Activated naive CD8-positive, alpha-beta T cell treated with anti-CD3 and anti-CD28 coated beads, Interleukin-2, amount 50 U/mL, for 24 hours (primary cell): ENCODE results near the gene RRM1.
"Not testable (repeated sequence)": the region's sequence is repeated elsewhere in the genome, so short reads cannot be mapped to it uniquely, and the experiment has no call there.

Experiments
- ATAC-seq: fragments of 150-1000 bp; cut with Tn5 transposase; one replicate; pipeline ENCODE4 v1.10.0; 2021
- DNase-seq: peaks from one replicate; pipeline ENCODE4 v3.0.0; 2021
- H3K27ac Mint-ChIP-seq: one replicate; pipeline ENCODE4 v1.8.0; 2021; ENCODE audit warnings: mild to moderate bottlenecking, mixed read lengths
- H3K27me3 Mint-ChIP-seq: one replicate; pipeline ENCODE4 v1.8.0; 2021; ENCODE audit warnings: mixed read lengths
- H3K36me3 Mint-ChIP-seq: one replicate; pipeline ENCODE4 v1.8.0; 2021; ENCODE audit warnings: low read depth, mixed read lengths
- H3K4me1 Mint-ChIP-seq: one replicate; pipeline ENCODE4 v1.8.0; 2021; ENCODE audit warnings: mixed read lengths
- H3K4me3 Mint-ChIP-seq: one replicate; pipeline ENCODE4 v1.8.0; 2021; ENCODE audit warnings: mild to moderate bottlenecking, moderate library complexity, mixed read lengths
- H3K9me3 Mint-ChIP-seq: one replicate; pipeline ENCODE4 v1.8.0; 2021; ENCODE audit warnings: mixed read lengths

The RRM1 gene

GRCh38 chr11:4138497-4138896 is 43.9 kb downstream of the RRM1 start:
- H3K36me3 Mint-ChIP-seq = peaks cover 84% of the 10 kb centered on the region
- H3K27ac Mint-ChIP-seq = no peak overlapping the region
- ATAC-seq (no peak), DNase-seq (no peak)
- H3K27me3 Mint-ChIP-seq = no peaks in the 10 kb centered on the region
- H3K4me3 Mint-ChIP-seq = no peak overlapping the region
- H3K4me1 Mint-ChIP-seq = no peaks in the 10 kb centered on the region
- peaks cover 24% of the 10 kb centered on the region for H3K9me3 Mint-ChIP-seq

- ATAC-seq (no peak), DNase-seq (no peak)
- H3K4me1 Mint-ChIP-seq = no peaks in the 10 kb centered on the region
- peaks cover 68% of the 10 kb centered on the region for H3K36me3 Mint-ChIP-seq
- no peak overlapping the region for H3K27ac Mint-ChIP-seq
- H3K9me3 Mint-ChIP-seq = peaks cover 24% of the 10 kb centered on the region
- no peaks in the 10 kb centered on the region for H3K27me3 Mint-ChIP-seq
- H3K4me3 Mint-ChIP-seq = no peak overlapping the region
Measured at GRCh38 chr11:4140067-4140636, 45.6 kb downstream of the RRM1 start.

GRCh38 chr11:4146070-4146771 is 51.6 kb downstream of the RRM1 start:
- no peaks in the 10 kb centered on the region for H3K27me3 Mint-ChIP-seq
- DNase-seq (no peak), ATAC-seq (no peak)
- no peaks in the 10 kb centered on the region for H3K9me3 Mint-ChIP-seq
- no peak overlapping the region for H3K4me3 Mint-ChIP-seq
- no peaks in the 10 kb centered on the region for H3K4me1 Mint-ChIP-seq
- H3K27ac Mint-ChIP-seq = no peak overlapping the region
- H3K36me3 Mint-ChIP-seq = peaks cover 20% of the 10 kb centered on the region

GRCh38 chr11:4146772-4147098 is 52.1 kb downstream of the RRM1 start:
- Mint-ChIP-seq H3K4me3 (no peak overlapping the region), H3K9me3 (no peaks in the 10 kb centered on the region), H3K36me3 (peaks cover 15% of the 10 kb centered on the region), H3K4me1 (no peaks in the 10 kb centered on the region), H3K27me3 (no peaks in the 10 kb centered on the region), H3K27ac (no peak overlapping the region)
- no peak for DNase-seq
- no peak for ATAC-seq

GRCh38 chr11:4154503-4154902 is 59.9 kb downstream of the RRM1 start:
- peaks cover 4% of the 10 kb centered on the region for H3K27me3 Mint-ChIP-seq
- no peaks in the 10 kb centered on the region for H3K4me1 Mint-ChIP-seq
- no peak overlapping the region for H3K27ac Mint-ChIP-seq
- DNase-seq (no peak), ATAC-seq (no peak)
- no peaks in the 10 kb centered on the region for H3K9me3 Mint-ChIP-seq
- H3K4me3 Mint-ChIP-seq = no peak overlapping the region
- no peaks in the 10 kb centered on the region for H3K36me3 Mint-ChIP-seq

GRCh38 chr11:4156571-4156970 is 62.0 kb downstream of the RRM1 start:
- H3K27me3 Mint-ChIP-seq = peaks cover 4% of the 10 kb centered on the region
- no peak for DNase-seq
- no peak for ATAC-seq
- H3K36me3 Mint-ChIP-seq = no peaks in the 10 kb centered on the region
- H3K9me3 Mint-ChIP-seq = no peaks in the 10 kb centered on the region
- no peaks in the 10 kb centered on the region for H3K4me1 Mint-ChIP-seq
- H3K27ac Mint-ChIP-seq = no peak overlapping the region
- H3K4me3 Mint-ChIP-seq = no peak overlapping the region

- ATAC-seq = not testable (repeated sequence)
Measured at GRCh38 chr11:4158818-4159217, 64.2 kb downstream of the RRM1 start.

GRCh38 chr11:4161305-4161704 is 66.7 kb downstream of the RRM1 start:
- no peaks in the 10 kb centered on the region for H3K9me3 Mint-ChIP-seq
- no peak overlapping the region for H3K27ac Mint-ChIP-seq
- H3K27me3 Mint-ChIP-seq = no peaks in the 10 kb centered on the region

More at GRCh38 chr11:4158818-4159217, 64.2 kb downstream of the RRM1 start:
- H3K4me1 Mint-ChIP-seq, H3K27me3 Mint-ChIP-seq, H3K27ac Mint-ChIP-seq, H3K4me3 Mint-ChIP-seq, H3K9me3 Mint-ChIP-seq, H3K36me3 Mint-ChIP-seq, DNase-seq: not testable (repeated sequence)

GRCh38 chr11:4164884-4165590 is 70.4 kb downstream of the RRM1 start:
- no peaks in the 10 kb centered on the region for H3K27me3 Mint-ChIP-seq
- no peak for ATAC-seq
- no peak overlapping the region for H3K4me3 Mint-ChIP-seq
- no peak overlapping the region for H3K27ac Mint-ChIP-seq
- DNase-seq = no peak
- H3K36me3 Mint-ChIP-seq = no peaks in the 10 kb centered on the region
- H3K9me3 Mint-ChIP-seq = no peaks in the 10 kb centered on the region
- H3K4me1 Mint-ChIP-seq = no peaks in the 10 kb centered on the region

More at GRCh38 chr11:4161305-4161704, 66.7 kb downstream of the RRM1 start:
- DNase-seq (no peak), ATAC-seq (no peak)
- Mint-ChIP-seq H3K4me3 (no peak overlapping the region), H3K4me1 (no peaks in the 10 kb centered on the region), H3K36me3 (no peaks in the 10 kb centered on the region)

- H3K27ac Mint-ChIP-seq = no peak overlapping the region
- DNase-seq (no peak), ATAC-seq (no peak)
- no peaks in the 10 kb centered on the region for H3K9me3 Mint-ChIP-seq
- H3K4me1 Mint-ChIP-seq = no peaks in the 10 kb centered on the region
- H3K36me3 Mint-ChIP-seq = no peaks in the 10 kb centered on the region
- no peaks in the 10 kb centered on the region for H3K27me3 Mint-ChIP-seq
- H3K4me3 Mint-ChIP-seq = no peak overlapping the region
Measured at GRCh38 chr11:4167292-4167691, 72.7 kb downstream of the RRM1 start.

- Mint-ChIP-seq H3K27me3 (no peaks in the 10 kb centered on the region), H3K36me3 (no peaks in the 10 kb centered on the region), H3K4me3 (no peak overlapping the region), H3K4me1 (no peaks in the 10 kb centered on the region), H3K27ac (no peak overlapping the region), H3K9me3 (no peaks in the 10 kb centered on the region)
- DNase-seq (no peak), ATAC-seq (peak; percentile 24)
Measured at GRCh38 chr11:4167758-4168157, 73.2 kb downstream of the RRM1 start.

- H3K36me3 Mint-ChIP-seq, H3K27ac Mint-ChIP-seq, H3K4me3 Mint-ChIP-seq, H3K9me3 Mint-ChIP-seq, ATAC-seq, DNase-seq, H3K4me1 Mint-ChIP-seq: not testable (repeated sequence)
- peaks cover 11% of the 10 kb centered on the region for H3K27me3 Mint-ChIP-seq
Measured at GRCh38 chr11:4175620-4176350, 81.2 kb downstream of the RRM1 start.

- Mint-ChIP-seq H3K4me3 (no peak overlapping the region), H3K27me3 (peaks cover 11% of the 10 kb centered on the region), H3K9me3 (no peaks in the 10 kb centered on the region), H3K27ac (no peak overlapping the region), H3K36me3 (no peaks in the 10 kb centered on the region), H3K4me1 (no peaks in the 10 kb centered on the region)
- DNase-seq = no peak
- no peak for ATAC-seq
Measured at GRCh38 chr11:4178813-4179662, 84.4 kb downstream of the RRM1 start.
